Natural killer cell (primary cell): Measurements from ENCODE around the gene GCNT2. TPM values are rescaled to one million over a fixed set of nuclear protein-coding genes. Genes with fewer than 3 reads are reported as not detected.
"Not testable (repeated sequence)": the region's sequence is repeated elsewhere in the genome, so short reads cannot be mapped to it uniquely, and the experiment has no call there.

Experiments
- ATAC-seq, 3 donors: fragments of 150-1000 bp in 2 of 3; fragments of 200-7000 bp in 1 of 3; cut with Tn5 transposase; 1 replicate in 1 of 3; 2 replicates in 2 of 3; pipeline ENCODE4 v1.10.0; 2021; ENCODE audit warnings: mild to moderate bottlenecking in 2 of 3, moderate library complexity in 2 of 3
- DNase-seq, 2 donors: peaks; one replicate each; pipeline versions ENCODE4 v3.0.0 to v3.0.0-alpha.2; 2013 to 2021; ENCODE audit warnings: mixed read lengths in 1 of 2
- H3K27ac ChIP-seq: one replicate; pipeline ENCODE4 v1.5.1; 2013; ENCODE audit warnings: mild to moderate bottlenecking, low read length
- H3K27me3 ChIP-seq: one replicate; pipeline ENCODE4 v1.6.1; 2013; ENCODE audit warnings: low read length; ENCODE audit not compliant: control insufficient read depth, insufficient read depth
- H3K36me3 ChIP-seq: one replicate; pipeline ENCODE4 v1.6.1; 2013; ENCODE audit warnings: low read length; ENCODE audit not compliant: control insufficient read depth, insufficient read depth
- H3K4me1 ChIP-seq: one replicate; pipeline ENCODE4 v1.6.1; 2013; ENCODE audit warnings: low read length; ENCODE audit not compliant: control insufficient read depth, insufficient read depth
- H3K4me3 ChIP-seq: one replicate; pipeline ENCODE4 v1.5.1; 2013; ENCODE audit warnings: low read length
- H3K9me3 ChIP-seq: one replicate; pipeline ENCODE4 v1.6.1; 2013; ENCODE audit warnings: low read length; ENCODE audit not compliant: control insufficient read depth, insufficient read depth
- H3K27ac Mint-ChIP-seq, 2 donors: one replicate each; pipeline ENCODE4 v1.8.0; 2022; ENCODE audit warnings: mild to moderate bottlenecking in 2 of 2, mixed read lengths in 2 of 2, moderate library complexity in 1 of 2
- H3K27me3 Mint-ChIP-seq, 2 donors: one replicate each; pipeline ENCODE4 v1.8.0; 2022; ENCODE audit warnings: low read depth in 2 of 2, mixed read lengths in 2 of 2
- H3K36me3 Mint-ChIP-seq: one replicate; pipeline ENCODE4 v1.8.0; 2022; ENCODE audit warnings: mixed read lengths
- H3K4me1 Mint-ChIP-seq, 2 donors: one replicate each; pipeline ENCODE4 v1.8.0; 2022; ENCODE audit warnings: mixed read lengths in 2 of 2
- H3K4me3 Mint-ChIP-seq: one replicate; pipeline ENCODE4 v1.8.0; 2022; ENCODE audit warnings: mild to moderate bottlenecking, moderate library complexity, mixed read lengths
- H3K9me3 Mint-ChIP-seq, 2 donors: one replicate each; pipeline ENCODE4 v1.8.0; 2022; ENCODE audit warnings: mixed read lengths in 2 of 2
- WGBS: methylation state at CpG from one replicate; pipeline ENCODE4 v1.1.7; 2013; ENCODE audit warnings: missing lambda C conversion rate; ENCODE audit not compliant: insufficient coverage; 5-methylcytosine and 5-hydroxymethylcytosine counted together
- intact Hi-C: fragments of 100-400 bp; cut with micrococcal nuclease; formaldehyde crosslinking; loops from one replicate; pipeline ENCODE4 v1.14.2; 2022
- total RNA-seq, 4 donors: library from RNA; stranded (reverse); fragments of 120-200 nt in 1 of 4; gene quantifications; one replicate each; pipeline versions ENCODE4 v1.2.3 to v1.2.4, GENCODE V29; 2013 to 2022
- TF ChIP-seq, protein P1 (sequence below): fragments of 200-600 bp; IDR thresholded peaks from one replicate; pipeline ENCODE4 v1.8.0; 2022; ENCODE audit warnings: antibody characterized with exemption

GCNT2 gene
- total RNA-seq, 3 donors from 2014 or later (not counting 1 experiment from before 2014, with no cell fraction given) = 0.79 to 4.7 (median 0.80) TPM

DNA sequence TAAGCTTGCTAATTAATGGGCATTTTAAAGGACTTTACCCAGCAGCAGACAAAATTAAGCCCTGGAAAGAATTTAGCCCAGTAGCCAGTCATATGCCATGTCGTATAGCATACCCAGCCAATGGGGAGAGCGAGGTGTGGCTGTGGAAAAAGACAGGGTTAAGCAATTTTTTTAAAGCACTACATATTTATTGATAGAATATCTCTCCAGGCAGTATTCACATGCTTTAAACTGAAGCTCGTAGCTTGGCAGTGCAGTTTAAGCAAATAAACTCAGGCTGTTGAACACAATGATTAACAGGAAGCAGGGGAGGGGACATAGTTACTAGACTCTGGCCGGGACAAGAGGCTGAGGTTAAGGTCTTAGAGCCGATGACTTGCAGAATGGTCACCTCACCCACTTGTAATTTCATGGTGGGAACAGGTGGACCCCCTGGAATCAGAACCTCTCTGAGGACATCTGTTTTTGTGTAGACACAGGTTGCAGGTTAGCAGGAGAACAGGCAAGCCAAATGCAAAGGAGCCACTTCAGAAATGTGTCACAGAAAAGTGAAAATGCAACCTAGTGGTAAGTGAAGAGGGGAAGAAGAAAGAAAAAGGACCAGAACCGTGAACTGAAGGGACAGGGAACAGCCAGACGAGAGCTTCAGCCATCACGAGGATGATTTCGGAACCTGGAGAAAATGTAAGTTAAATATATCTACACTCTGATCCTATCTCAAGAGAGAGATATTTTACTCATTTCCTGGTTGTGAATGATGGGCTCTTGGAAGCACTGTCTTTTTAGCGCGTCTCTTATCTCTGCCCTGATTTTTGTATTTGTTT, 7.2 kb downstream of the GCNT2 start:
- DNase-seq = peak in 1 of 2 donors; percentile 45
- TF ChIP-seq, protein P1, sequence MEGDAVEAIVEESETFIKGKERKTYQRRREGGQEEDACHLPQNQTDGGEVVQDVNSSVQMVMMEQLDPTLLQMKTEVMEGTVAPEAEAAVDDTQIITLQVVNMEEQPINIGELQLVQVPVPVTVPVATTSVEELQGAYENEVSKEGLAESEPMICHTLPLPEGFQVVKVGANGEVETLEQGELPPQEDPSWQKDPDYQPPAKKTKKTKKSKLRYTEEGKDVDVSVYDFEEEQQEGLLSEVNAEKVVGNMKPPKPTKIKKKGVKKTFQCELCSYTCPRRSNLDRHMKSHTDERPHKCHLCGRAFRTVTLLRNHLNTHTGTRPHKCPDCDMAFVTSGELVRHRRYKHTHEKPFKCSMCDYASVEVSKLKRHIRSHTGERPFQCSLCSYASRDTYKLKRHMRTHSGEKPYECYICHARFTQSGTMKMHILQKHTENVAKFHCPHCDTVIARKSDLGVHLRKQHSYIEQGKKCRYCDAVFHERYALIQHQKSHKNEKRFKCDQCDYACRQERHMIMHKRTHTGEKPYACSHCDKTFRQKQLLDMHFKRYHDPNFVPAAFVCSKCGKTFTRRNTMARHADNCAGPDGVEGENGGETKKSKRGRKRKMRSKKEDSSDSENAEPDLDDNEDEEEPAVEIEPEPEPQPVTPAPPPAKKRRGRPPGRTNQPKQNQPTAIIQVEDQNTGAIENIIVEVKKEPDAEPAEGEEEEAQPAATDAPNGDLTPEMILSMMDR = no peak
- Histone ChIP-seq H3K36me3 (no peaks in the 10 kb centered on the region), H3K9me3 (no peaks in the 10 kb centered on the region), H3K27ac (peak overlapping the region; percentile 43), H3K27me3 (peaks cover 8% of the 10 kb centered on the region), H3K4me1 (peaks cover 37% of the 10 kb centered on the region), H3K4me3 (peak overlapping the region; percentile 51)
- intact Hi-C loops = no loop called here
- WGBS = 6% methylated on average over 9 of the region's 11 CpGs
- Mint-ChIP-seq H3K4me3 (peak overlapping the region; percentile 82), H3K36me3 (no peaks in the 10 kb centered on the region), H3K27ac (peak overlapping the region; percentile 49 to 76), H3K4me1 (peaks cover 15 to 25% of the 10 kb centered on the region in 2 donors), H3K27me3 (peaks cover 26 to 42% of the 10 kb centered on the region in 2 donors), H3K9me3 (no peaks in the 10 kb centered on the region)
- peak; percentile 58 to 77 (median 74) for ATAC-seq

DNA sequence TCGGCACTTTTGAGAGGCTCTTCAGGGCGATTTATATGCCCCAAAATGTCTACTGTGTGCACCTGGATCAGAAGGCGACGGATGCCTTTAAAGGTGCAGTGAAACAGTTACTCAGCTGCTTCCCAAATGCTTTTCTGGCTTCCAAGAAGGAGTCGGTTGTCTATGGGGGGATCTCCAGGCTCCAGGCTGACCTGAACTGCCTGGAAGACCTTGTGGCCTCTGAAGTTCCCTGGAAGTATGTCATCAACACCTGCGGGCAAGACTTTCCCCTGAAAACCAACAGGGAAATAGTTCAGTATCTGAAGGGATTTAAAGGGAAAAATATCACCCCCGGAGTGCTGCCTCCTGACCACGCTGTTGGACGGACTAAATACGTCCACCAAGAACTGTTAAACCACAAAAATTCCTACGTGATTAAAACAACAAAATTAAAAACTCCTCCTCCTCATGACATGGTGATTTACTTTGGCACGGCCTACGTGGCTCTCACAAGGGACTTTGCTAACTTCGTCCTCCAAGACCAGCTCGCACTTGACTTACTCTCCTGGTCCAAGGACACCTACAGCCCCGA, 8.2 kb downstream of the GCNT2 start:
- WGBS = 33% methylated on average over 16 of the region's 16 CpGs
- no peaks in the 10 kb centered on the region for H3K9me3 Mint-ChIP-seq
- H3K4me3 Mint-ChIP-seq = peak overlapping the region; percentile 82
- no peak for ATAC-seq
- intact Hi-C loops = no loop called here
- peak overlapping the region in 1 of 2 donors; percentile 76 for H3K27ac Mint-ChIP-seq
- TF ChIP-seq, protein P1 = no peak
- Histone ChIP-seq H3K27ac (peak overlapping the region; percentile 43), H3K4me1 (peaks cover 41% of the 10 kb centered on the region), H3K9me3 (no peaks in the 10 kb centered on the region), H3K4me3 (peak overlapping the region; percentile 51), H3K27me3 (peaks cover 8% of the 10 kb centered on the region), H3K36me3 (no peaks in the 10 kb centered on the region)
- H3K4me1 Mint-ChIP-seq = peaks cover 20 to 32% of the 10 kb centered on the region in 2 donors
- peak in 1 of 2 donors; percentile 19 for DNase-seq
- no peaks in the 10 kb centered on the region for H3K36me3 Mint-ChIP-seq
- H3K27me3 Mint-ChIP-seq = peaks cover 25 to 39% of the 10 kb centered on the region in 2 donors

DNA sequence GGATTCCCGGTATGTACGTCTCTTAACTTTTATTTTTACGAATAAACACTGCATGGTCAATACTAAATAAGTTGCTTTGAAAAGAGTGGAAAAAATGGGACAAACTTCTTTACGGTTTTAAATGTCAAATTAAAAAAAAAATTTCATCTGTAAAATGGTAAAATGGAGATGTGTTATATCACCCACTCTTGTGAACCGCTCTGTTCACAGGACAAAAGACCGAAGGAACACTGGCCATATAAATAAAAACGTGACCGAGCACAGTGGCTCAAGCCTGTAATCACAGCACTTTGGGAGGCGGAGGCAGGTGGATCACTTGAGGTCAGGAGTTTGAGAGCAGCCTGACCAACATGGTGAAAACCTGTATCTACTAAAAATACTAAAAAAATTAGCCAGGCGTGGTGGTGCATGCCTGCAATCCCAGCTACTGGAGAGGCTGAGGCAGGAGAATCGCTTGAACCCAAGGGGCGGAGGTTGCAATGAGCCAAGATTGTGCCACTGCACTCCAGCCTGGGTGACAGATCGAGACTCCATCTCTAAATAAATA, 8.8 kb downstream of the GCNT2 start:
- H3K9me3 ChIP-seq, DNase-seq, H3K36me3 ChIP-seq, H3K27me3 ChIP-seq, H3K27ac ChIP-seq, H3K27ac Mint-ChIP-seq, ATAC-seq, H3K9me3 Mint-ChIP-seq, intact Hi-C loops, H3K36me3 Mint-ChIP-seq: not testable (repeated sequence)
- 86% methylated on average over 9 of the region's 13 CpGs for WGBS
- Histone ChIP-seq H3K4me3 (peak overlapping the region; percentile 51), H3K4me1 (peaks cover 47% of the 10 kb centered on the region)
- Mint-ChIP-seq H3K4me3 (peak overlapping the region; percentile 75), H3K27me3 (peaks cover 21 to 34% of the 10 kb centered on the region in 2 donors), H3K4me1 (peaks cover 20 to 32% of the 10 kb centered on the region in 2 donors)

DNA sequence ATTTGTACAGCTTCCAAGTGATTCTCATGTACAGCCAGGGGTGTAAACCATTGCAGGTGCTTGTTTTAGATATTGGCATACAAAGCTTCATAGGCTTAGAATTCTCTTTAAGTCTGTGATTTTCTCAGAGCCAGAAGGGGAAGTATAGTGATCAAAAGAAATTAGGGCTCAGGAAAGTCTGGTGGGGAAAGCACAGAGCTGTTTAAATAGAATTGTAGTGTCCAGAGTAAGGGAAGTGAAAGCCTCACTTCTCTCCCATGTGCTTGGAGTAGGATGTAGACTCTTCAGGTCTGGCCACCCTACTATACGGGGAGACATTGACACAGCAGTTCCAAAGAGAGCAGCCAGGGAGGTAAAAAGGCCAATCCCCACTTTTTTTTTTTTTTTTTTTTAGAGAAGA, 10.4 kb downstream of the GCNT2 start:
- ATAC-seq = no peak
- H3K4me1 ChIP-seq = peaks cover 56% of the 10 kb centered on the region

More for the DNA sequence above, 10.4 kb downstream of the GCNT2 start:
- Histone ChIP-seq H3K27ac (no peak overlapping the region), H3K9me3 (no peaks in the 10 kb centered on the region), H3K36me3 (no peaks in the 10 kb centered on the region), H3K4me3 (no peak overlapping the region), H3K27me3 (peaks cover 8% of the 10 kb centered on the region)
- peak overlapping the region in 1 of 2 donors; percentile 5 for H3K27ac Mint-ChIP-seq
- peaks cover 20 to 36% of the 10 kb centered on the region in 2 donors for H3K4me1 Mint-ChIP-seq
- H3K4me3 Mint-ChIP-seq = peak overlapping the region; percentile 51
- no peaks in the 10 kb centered on the region for H3K36me3 Mint-ChIP-seq
- WGBS = 50% methylated on average over 1 of the region's 1 CpG
- no peak for DNase-seq
- TF ChIP-seq, protein P1 = no peak
- intact Hi-C loops = no loop called here
- H3K27me3 Mint-ChIP-seq = peaks cover 26 to 31% of the 10 kb centered on the region in 2 donors
- no peaks in the 10 kb centered on the region for H3K9me3 Mint-ChIP-seq
